Tibial nerve (tissue), 3 donors: Measurements from ENCODE around the gene DENND1A.

Experiments
- POLR2A ChIP-seq, 2 donors: fragments of 450-650 bp; IDR thresholded peaks; one replicate each; pipeline ENCODE4 v1.6.1; 2017; ENCODE audit warnings: antibody characterized with exemption in 2 of 2, mild to moderate bottlenecking in 2 of 2, moderate library complexity in 2 of 2
- TF ChIP-seq, protein P1 (sequence below), 5 experiments: fragments of 200-600 bp in 3 of 5; fragments of 450-650 bp in 2 of 5; sonication (generic) in 3 of 5; IDR thresholded peaks; one replicate each; pipeline ENCODE4 v1.5.1; 2016 to 2019; ENCODE audit warnings: antibody characterized with exemption in 5 of 5, mild to moderate bottlenecking in 3 of 5, moderate library complexity in 2 of 5

DNA sequence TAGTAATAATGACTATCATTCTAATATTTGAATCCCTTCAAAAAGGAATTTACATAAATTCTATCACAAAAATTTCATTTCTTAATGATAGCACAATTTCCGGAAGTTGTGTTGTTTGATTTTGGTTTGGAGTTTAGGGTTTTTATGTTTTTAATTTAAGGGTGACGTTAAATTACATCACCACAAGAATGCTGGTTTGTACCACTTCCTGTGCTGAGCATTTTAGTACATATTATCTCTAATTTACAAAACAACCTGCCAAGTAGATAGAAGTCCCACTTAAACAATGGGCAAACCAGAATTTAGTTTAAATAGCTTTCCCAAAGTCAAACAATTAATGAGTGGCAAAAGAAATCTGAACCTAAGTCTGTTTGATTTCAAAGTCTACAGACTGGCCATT is 63.4 kb downstream of the DENND1A start:
- TF ChIP-seq, protein P1, sequence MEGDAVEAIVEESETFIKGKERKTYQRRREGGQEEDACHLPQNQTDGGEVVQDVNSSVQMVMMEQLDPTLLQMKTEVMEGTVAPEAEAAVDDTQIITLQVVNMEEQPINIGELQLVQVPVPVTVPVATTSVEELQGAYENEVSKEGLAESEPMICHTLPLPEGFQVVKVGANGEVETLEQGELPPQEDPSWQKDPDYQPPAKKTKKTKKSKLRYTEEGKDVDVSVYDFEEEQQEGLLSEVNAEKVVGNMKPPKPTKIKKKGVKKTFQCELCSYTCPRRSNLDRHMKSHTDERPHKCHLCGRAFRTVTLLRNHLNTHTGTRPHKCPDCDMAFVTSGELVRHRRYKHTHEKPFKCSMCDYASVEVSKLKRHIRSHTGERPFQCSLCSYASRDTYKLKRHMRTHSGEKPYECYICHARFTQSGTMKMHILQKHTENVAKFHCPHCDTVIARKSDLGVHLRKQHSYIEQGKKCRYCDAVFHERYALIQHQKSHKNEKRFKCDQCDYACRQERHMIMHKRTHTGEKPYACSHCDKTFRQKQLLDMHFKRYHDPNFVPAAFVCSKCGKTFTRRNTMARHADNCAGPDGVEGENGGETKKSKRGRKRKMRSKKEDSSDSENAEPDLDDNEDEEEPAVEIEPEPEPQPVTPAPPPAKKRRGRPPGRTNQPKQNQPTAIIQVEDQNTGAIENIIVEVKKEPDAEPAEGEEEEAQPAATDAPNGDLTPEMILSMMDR (IDR thresholded peaks at IDR 0.05): no peak
- TF ChIP-seq POLR2A (IDR thresholded peaks at IDR 0.05): no peak
